K562 (cell line): Measurements from ENCODE around the gene LMNB1. TPM values are rescaled to one million over a fixed set of nuclear protein-coding genes. Genes with fewer than 3 reads are reported as not detected.

Experiments used
- C11orf30 ChIP-seq: fragments of 450-650 bp; IDR thresholded peaks from 2 replicates; pipeline ENCODE4 v1.6.1; 2016; ENCODE audit warnings: low read depth, mild to moderate bottlenecking
- CBX8 ChIP-seq: fragments of 200-600 bp; sonication (generic); IDR thresholded peaks from 2 replicates; pipeline ENCODE4 v1.6.1; 2012; ENCODE audit warnings: borderline replicate concordance, mixed run types, low read depth, mild to moderate bottlenecking, moderate library complexity, mixed read lengths, low read length, control low read depth, inconsistent platforms; ENCODE audit not compliant: poor library complexity, severe bottlenecking; ENCODE audit errors: extremely low read depth
- MAFF ChIP-seq: IDR thresholded peaks from 2 replicates; pipeline ENCODE4 v1.6.1; 2012; ENCODE audit warnings: low read length, improper control_type of control experiment
- MAFK ChIP-seq: IDR thresholded peaks from 2 replicates; pipeline ENCODE4 v1.6.1; 2011; ENCODE audit warnings: low read length, improper control_type of control experiment
- MXI1 ChIP-seq: IDR thresholded peaks from 2 replicates; pipeline ENCODE4 v1.6.1; 2011; ENCODE audit warnings: low read depth, mild to moderate bottlenecking, improper control_type of control experiment, low read length
- NR2F6 ChIP-seq: fragments of 450-650 bp; formaldehyde crosslinking; IDR thresholded peaks from 2 replicates; pipeline ENCODE4 v1.4.0; 2020; ENCODE audit warnings: mild to moderate bottlenecking
- RAD21 ChIP-seq, 2 experiments: fragments of 250-450 bp in 1 of 2; fragments of 450-650 bp in 1 of 2; sonication (Bioruptor Pico) in 1 of 2; formaldehyde crosslinking in 1 of 2; IDR thresholded peaks in 1 of 2; conservative IDR thresholded peaks in 1 of 2; 2 replicates each; pipeline versions ENCODE4 v1.4.0 to v1.8.0; 2020 to 2022; ENCODE audit warnings: mild to moderate bottlenecking in 2 of 2, moderate library complexity in 1 of 2
- RB1 ChIP-seq: fragments of 450-650 bp; IDR thresholded peaks from 2 replicates; pipeline ENCODE4 v1.6.1; 2017; ENCODE audit warnings: low read depth, mild to moderate bottlenecking
- SAP30 ChIP-seq: fragments of 200-600 bp; sonication (generic); IDR thresholded peaks from 2 replicates; pipeline ENCODE4 v1.6.1; 2012; ENCODE audit warnings: borderline replicate concordance, low read depth, mild to moderate bottlenecking, moderate library complexity, low read length, control low read depth, inconsistent platforms; ENCODE audit not compliant: insufficient read depth, poor library complexity, severe bottlenecking
- ZBTB43 ChIP-seq: sonication (generic); formaldehyde crosslinking; IDR thresholded peaks from 2 replicates; pipeline ENCODE4 v1.8.0; 2023; ENCODE audit warnings: mild to moderate bottlenecking, missing genetic modification reagents
- ZBTB49 ChIP-seq: sonication (generic); formaldehyde crosslinking; IDR thresholded peaks from 2 replicates; pipeline ENCODE4 v1.8.0; 2022; ENCODE audit warnings: missing genetic modification reagents, mild to moderate bottlenecking, borderline replicate concordance
- ZNF143 ChIP-seq: sonication (generic); formaldehyde crosslinking; IDR thresholded peaks from 2 replicates; pipeline ENCODE4 v1.9.0; 2022; ENCODE audit warnings: mild to moderate bottlenecking, missing genetic modification reagents
- ZNF224 ChIP-seq: sonication (generic); formaldehyde crosslinking; IDR thresholded peaks from 2 replicates; pipeline ENCODE4 v1.8.0; 2022; ENCODE audit warnings: mild to moderate bottlenecking, missing genetic modification reagents
- ZNF316 ChIP-seq: fragments of 450-650 bp; IDR thresholded peaks from 2 replicates; pipeline ENCODE4 v1.6.1; 2016
- ZNF717 ChIP-seq: fragments of 250-450 bp; sonication (Bioruptor Pico); IDR thresholded peaks from 2 replicates; pipeline ENCODE4 v1.5.0; 2021
- ZNF740 ChIP-seq, 3 experiments: fragments of 200-800 bp in 1 of 3; sonication (Bioruptor generic) in 1 of 3; sonication (generic) in 1 of 3; formaldehyde crosslinking in 1 of 3; IDR thresholded peaks; 2 replicates each; pipeline versions ENCODE4 v1.6.1 to v1.8.0; 2016 to 2022; ENCODE audit warnings: mild to moderate bottlenecking in 2 of 3, missing compliant biosample characterization in 2 of 3, missing genetic modification characterization in 2 of 3, missing genetic modification reagents in 1 of 3
- polyA plus RNA-seq, 8 experiments: library from polyadenylated mRNA; depleted of rRNA in 4 of 8; stranded (reverse) in 5 of 8; unstranded in 3 of 8; fragments of >200 nt; fragmentation: Nextera tagmentation in 2 of 8; fragmentation: Illumina TruSeq in 1 of 8; extraction: Ambion mirVana in 2 of 8; extraction: Trizol in 1 of 8; gene quantifications; 2 replicates each; pipeline versions ENCODE4 v1.2.1 to v1.2.3, GENCODE V29; 2011 to 2014; ENCODE audit warnings: inconsistent platforms in 1 of 8, missing spikeins in 1 of 8
- total RNA-seq, 7 experiments: library from RNA; depleted of rRNA in 6 of 7; stranded (reverse); fragments of >200 nt in 6 of 7; fragmentation: Illumina TruSeq in 2 of 7; extraction: Trizol in 2 of 7; gene quantifications; 2 replicates each; pipeline versions ENCODE4 v1.2.1 to v1.2.3, GENCODE V29; 2011 to 2021; ENCODE audit warnings: low replicate concordance in 1 of 7

Gene LMNB1
- total and polyA plus RNA-seq, 9 of the 15 experiments (the other 6 are each of a cell fraction or from before 2014, with no cell fraction given), result 2.8 to 190 (median 131) TPM

DNA sequence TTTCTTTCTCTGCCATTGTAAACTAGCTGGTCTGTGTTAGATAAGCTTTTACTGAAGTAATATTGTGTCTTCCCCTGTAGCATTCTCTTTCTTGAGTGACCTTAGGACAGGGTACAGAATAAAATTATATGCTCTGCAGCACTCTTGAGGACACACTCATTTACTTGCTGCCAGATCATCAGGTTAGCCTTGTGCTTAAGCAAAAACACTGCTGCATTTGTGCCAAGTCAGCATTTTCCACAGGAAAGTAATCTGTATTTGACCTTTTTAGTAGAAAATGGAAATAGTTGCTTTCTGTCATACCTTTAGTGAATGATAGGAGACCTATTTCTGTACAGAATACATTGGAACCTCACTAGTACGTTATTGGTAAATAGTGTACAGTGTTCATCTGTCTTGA lies 54.2 kb downstream of the LMNB1 start (continued):
- TF ChIP-seq C11orf30 (peak; percentile 96), ZNF717 (CRISPR knock-in tag) (no peak), MAFK (peak; percentile 100), MAFF (peak; percentile 99), RAD21 (CRISPR knock-in tag; conservative IDR thresholded peaks at IDR 0.05 in 1 of 2, IDR thresholded peaks at IDR 0.05 in 1 of 2) (no peak), RB1 (no peak), ZNF316 (peak; percentile 98), ZBTB43 (no peak), NR2F6 (CRISPR knock-in tag) (no peak), ZBTB49 (CRISPR knock-in tag) (no peak), MXI1 (no peak), CBX8 (no peak), ZNF143 (no peak), ZNF224 (no peak), ZNF740 (CRISPR knock-in tag; IDR thresholded peaks at IDR 0.05) (no peak), ZNF740 (tag; IDR thresholded peaks at IDR 0.05) (no peak), SAP30 (no peak)
- TF ChIP-seq, all 486 proteins: peak for 5
